Ishikawa (cell line): ENCODE measurements around the gene RNASE8.

Source experiments
- CEBPB ChIP-seq: IDR thresholded peaks from 2 replicates; pipeline ENCODE4 v1.6.1; 2012
- CREB1 ChIP-seq: IDR thresholded peaks from 2 replicates; pipeline ENCODE4 v1.6.1; 2012; ENCODE audit warnings: low read depth
- EGR1 ChIP-seq: IDR thresholded peaks from 2 replicates; pipeline ENCODE4 v1.6.1; 2012
- EP300 ChIP-seq: IDR thresholded peaks from 2 replicates; pipeline ENCODE4 v1.6.1; 2012; ENCODE audit warnings: borderline replicate concordance
- FOXM1 ChIP-seq: IDR thresholded peaks from 2 replicates; pipeline ENCODE4 v1.6.1; 2012; ENCODE audit warnings: low read depth, borderline replicate concordance
- MAX ChIP-seq: IDR thresholded peaks from 2 replicates; pipeline ENCODE4 v1.6.1; 2012
- NFIC ChIP-seq: IDR thresholded peaks from 2 replicates; pipeline ENCODE4 v1.6.1; 2012
- RAD21 ChIP-seq: IDR thresholded peaks from 2 replicates; pipeline ENCODE4 v1.6.1; 2012; ENCODE audit warnings: low read depth
- REST ChIP-seq: IDR thresholded peaks from 2 replicates; pipeline ENCODE4 v1.6.1; 2012; ENCODE audit warnings: low read depth, mild to moderate bottlenecking
- TAF1 ChIP-seq: IDR thresholded peaks from 2 replicates; pipeline ENCODE4 v1.6.1; 2012; ENCODE audit warnings: low read depth, mild to moderate bottlenecking
- TCF12 ChIP-seq: IDR thresholded peaks from 2 replicates; pipeline ENCODE4 v1.6.1; 2012; ENCODE audit warnings: low read depth
- TEAD4 ChIP-seq: IDR thresholded peaks from 2 replicates; pipeline ENCODE4 v1.6.1; 2012
- USF1 ChIP-seq: IDR thresholded peaks from 2 replicates; pipeline ENCODE4 v1.6.1; 2012
- YY1 ChIP-seq: IDR thresholded peaks from 2 replicates; pipeline ENCODE4 v1.6.1; 2012; ENCODE audit warnings: low read depth
- ZBTB7A ChIP-seq: IDR thresholded peaks from 2 replicates; pipeline ENCODE4 v1.6.1; 2012; ENCODE audit warnings: low read depth

The RNASE8 gene

GRCh38 chr14:21084998-21085853, 27.6 kb downstream of the RNASE8 start:
- TF ChIP-seq RAD21 (no peak), TAF1 (no peak), CEBPB (no peak), TEAD4 (no peak), ZBTB7A (no peak), YY1 (no peak), USF1 (no peak), NFIC (no peak), EP300 (no peak), EGR1 (no peak), FOXM1 (no peak), MAX (no peak), REST (no peak), TCF12 (no peak)

GRCh38 chr14:21086908-21087293, 29.3 kb downstream of the RNASE8 start:
- TF ChIP-seq TCF12 (no peak), YY1 (no peak), MAX (no peak), ZBTB7A (no peak), USF1 (no peak), REST (no peak), EGR1 (no peak), TAF1 (no peak), RAD21 (no peak)

GRCh38 chr14:21087294-21088091, 29.9 kb downstream of the RNASE8 start:
- TF ChIP-seq CREB1 = no peak
- no peak for TF ChIP-seq REST
- TF ChIP-seq MAX = no peak
- TF ChIP-seq ZBTB7A = no peak
- no peak for TF ChIP-seq TCF12
- no peak for TF ChIP-seq NFIC
- no peak for TF ChIP-seq YY1
- TF ChIP-seq RAD21 = no peak

- TF ChIP-seq TEAD4 (no peak), TCF12 (no peak), EP300 (no peak), CREB1 (no peak), USF1 (no peak), EGR1 (no peak), CEBPB (no peak), YY1 (no peak), RAD21 (no peak), REST (no peak), FOXM1 (no peak), MAX (no peak), TAF1 (no peak), ZBTB7A (no peak)
These were observed 31.1 kb downstream of the RNASE8 start for GRCh38 chr14:21088687-21089086.
